H1 (cell line): ENCODE data around the gene DHPS. TPM values are rescaled to one million over a fixed set of nuclear protein-coding genes. Genes with fewer than 3 reads are reported as not detected.

Experiments used
- CTCF ChIA-PET: fragments of 300-600 bp; sonication (Branson Sonifier 250); formaldehyde crosslinking; loops from one replicate; lab custom pipeline; 2021; ENCODE audit not compliant: partially characterized antibody; lab: Charles Lee
- POLR2A ChIA-PET: fragments of 300-600 bp; sonication (Branson Sonifier 250); formaldehyde crosslinking; loops from one replicate; lab custom pipeline; 2021; ENCODE audit warnings: inconsistent platforms; ENCODE audit not compliant: partially characterized antibody; lab: Charles Lee
- DNase-seq, 2 experiments: peaks; one replicate each; pipeline versions ENCODE4 v3.0.0 to v3.0.0-alpha.2; 2010 to 2022; ENCODE audit warnings: low spot score in 2 of 2, low read depth in 1 of 2, mixed read lengths in 1 of 2
- FAIRE-seq: peaks from 2 replicates; lab custom pipeline; 2011; peaks lifted over from hg19 to GRCh38; lab: Jason Lieb, UNC
- H2AFZ ChIP-seq: 2 replicates; pipeline ENCODE4 v1.8.1; 2012; ENCODE audit warnings: low read length, inconsistent platforms
- H2AK5ac ChIP-seq: 2 replicates; pipeline ENCODE4 v1.6.1; 2013; ENCODE audit warnings: low read depth, low read length
- H2BK120ac ChIP-seq: replicated peaks from 2 replicates; pipeline ENCODE3; 2013; ENCODE audit warnings: low read depth, low read length, inconsistent platforms
- H2BK12ac ChIP-seq: 2 replicates; pipeline ENCODE4 v1.6.1; 2013; ENCODE audit warnings: low read depth, low read length
- H2BK15ac ChIP-seq: 2 replicates; pipeline ENCODE4 v1.6.1; 2013; ENCODE audit warnings: low read length
- H2BK20ac ChIP-seq: 2 replicates; pipeline ENCODE4 v1.6.1; 2013; ENCODE audit warnings: low read length
- H2BK5ac ChIP-seq: 2 replicates; pipeline ENCODE4 v1.6.1; 2013; ENCODE audit warnings: low read depth, low read length
- H3K14ac ChIP-seq: 2 replicates; pipeline ENCODE4 v1.6.1; 2013; ENCODE audit warnings: inconsistent platforms; ENCODE audit not compliant: insufficient read length
- H3K18ac ChIP-seq: 2 replicates; pipeline ENCODE4 v1.6.1; 2013; ENCODE audit warnings: low read length; ENCODE audit errors: extremely low read depth
- H3K23ac ChIP-seq: 2 replicates; pipeline ENCODE4 v1.6.1; 2013; ENCODE audit warnings: inconsistent platforms; ENCODE audit not compliant: insufficient read length
- H3K23me2 ChIP-seq: 2 replicates; pipeline ENCODE4 v1.6.1; 2013; ENCODE audit warnings: low read depth, low read length
- H3K27ac ChIP-seq: 2 replicates; pipeline ENCODE4 v1.6.1; 2011; ENCODE audit warnings: low read depth, low read length, inconsistent platforms
- H3K27me3 ChIP-seq, 4 experiments: replicated peaks in 1 of 4; 1 replicate in 1 of 4; 2 replicates in 3 of 4; pipeline versions ENCODE4 v1.6.1 to v1.8.1; 2011 to 2013; ENCODE audit warnings: low read length in 3 of 4, mild to moderate bottlenecking in 3 of 4, inconsistent platforms in 2 of 4, mixed read lengths in 2 of 4, moderate library complexity in 1 of 4; ENCODE audit not compliant: control insufficient read depth in 3 of 4, insufficient read depth in 3 of 4; ENCODE audit errors: extremely low read depth in 1 of 4
- H3K36me3 ChIP-seq, 4 experiments: 2 replicates each; pipeline versions ENCODE4 v1.6.1 to v1.8.1; 2011 to 2013; ENCODE audit warnings: mild to moderate bottlenecking in 4 of 4, low read length in 3 of 4, moderate library complexity in 2 of 4, control low read depth in 1 of 4, inconsistent platforms in 1 of 4; ENCODE audit not compliant: insufficient read depth in 4 of 4, control insufficient read depth in 2 of 4
- H3K4ac ChIP-seq: replicated peaks from 2 replicates; pipeline ENCODE3; 2013; ENCODE audit warnings: low read length, low read depth, mixed read lengths, inconsistent platforms; ENCODE audit not compliant: insufficient read length
- H3K4me1 ChIP-seq, 4 experiments: replicated peaks in 1 of 4; 1 replicate in 1 of 4; 2 replicates in 3 of 4; pipeline versions ENCODE4 v1.6.1 to v1.8.1; 2011 to 2013; ENCODE audit warnings: low read length in 3 of 4, inconsistent platforms in 2 of 4, mixed read lengths in 1 of 4; ENCODE audit not compliant: insufficient read depth in 4 of 4, control insufficient read depth in 3 of 4
- H3K4me2 ChIP-seq, 2 experiments: 2 replicates each; pipeline versions ENCODE4 v1.6.1 to v1.8.1; 2011 to 2013; ENCODE audit warnings: low read depth in 2 of 2, low read length in 2 of 2, control low read depth in 1 of 2, inconsistent platforms in 1 of 2, mild to moderate bottlenecking in 1 of 2; ENCODE audit not compliant: insufficient read depth in 1 of 2
- H3K4me3 ChIP-seq, 4 experiments: fragments of 200-600, 300-600 bp in 1 of 4; sonication (generic), shearing (Covaris generic), sonication (Bioruptor Twin) in 1 of 4; 2 replicates each; pipeline versions ENCODE4 v1.5.1 to v1.8.1; 2011 to 2016; ENCODE audit warnings: low read length in 4 of 4, low read depth in 3 of 4, control low read depth in 2 of 4, inconsistent platforms in 2 of 4, mild to moderate bottlenecking in 2 of 4, mixed read lengths in 1 of 4, moderate library complexity in 1 of 4; ENCODE audit not compliant: insufficient read depth in 2 of 4; ENCODE audit errors: extremely low read depth in 1 of 4
- H3K56ac ChIP-seq: replicated peaks from 2 replicates; pipeline ENCODE3; 2013; ENCODE audit warnings: low read depth, mild to moderate bottlenecking, mixed read lengths, low read length, inconsistent platforms; ENCODE audit not compliant: insufficient read length
- H3K79me1 ChIP-seq: 2 replicates; pipeline ENCODE4 v1.6.1; 2013; ENCODE audit warnings: low read depth, low read length, control low read depth
- H3K79me2 ChIP-seq, 2 experiments: 2 replicates each; pipeline versions ENCODE4 v1.6.1 to v1.8.1; 2012 to 2013; ENCODE audit warnings: low read length in 2 of 2, mild to moderate bottlenecking in 2 of 2, inconsistent platforms in 1 of 2; ENCODE audit not compliant: insufficient read depth in 2 of 2, control insufficient read depth in 1 of 2
- H3K9ac ChIP-seq, 4 experiments: replicated peaks in 1 of 4; 1 replicate in 1 of 4; 2 replicates in 3 of 4; pipeline versions ENCODE4 v1.6.1 to v1.8.1; 2011 to 2013; ENCODE audit warnings: low read depth in 3 of 4, low read length in 3 of 4, control low read depth in 2 of 4, mild to moderate bottlenecking in 2 of 4, moderate library complexity in 2 of 4, inconsistent platforms in 1 of 4; ENCODE audit errors: extremely low read depth in 1 of 4
- H3K9me3 ChIP-seq, 2 experiments: 2 replicates each; pipeline versions ENCODE4 v1.6.1 to v1.8.1; 2012 to 2013; ENCODE audit warnings: mild to moderate bottlenecking in 2 of 2, moderate library complexity in 2 of 2, control low read depth in 1 of 2, inconsistent platforms in 1 of 2, low read depth in 1 of 2, low read length in 1 of 2, mixed read lengths in 1 of 2; ENCODE audit not compliant: insufficient read depth in 2 of 2
- H4K20me1 ChIP-seq, 2 experiments: replicated peaks in 1 of 2; 2 replicates each; pipeline versions ENCODE3 to v1.8.1; 2011 to 2013; ENCODE audit warnings: inconsistent platforms in 2 of 2, low read length in 2 of 2, mild to moderate bottlenecking in 1 of 2; ENCODE audit not compliant: insufficient read depth in 2 of 2, control insufficient read depth in 1 of 2
- H4K5ac ChIP-seq: 2 replicates; pipeline ENCODE4 v1.6.1; 2013; ENCODE audit warnings: low read length, low read depth, mixed read lengths, inconsistent platforms; ENCODE audit not compliant: insufficient read length
- H4K8ac ChIP-seq: 2 replicates; pipeline ENCODE4 v1.8.0; 2013; ENCODE audit warnings: mild to moderate bottlenecking, moderate library complexity, low read length, inconsistent platforms; ENCODE audit not compliant: insufficient read depth; ENCODE audit errors: extremely low read depth
- H4K91ac ChIP-seq: replicated peaks from 2 replicates; pipeline ENCODE3; 2013; ENCODE audit warnings: low read length, mixed read lengths, inconsistent platforms; ENCODE audit not compliant: insufficient read length
- BCL11A ChIP-seq, 2 experiments: IDR thresholded peaks; one replicate each; pipeline ENCODE4 v1.6.1; 2011; ENCODE audit warnings: low read depth in 2 of 2, low read length in 2 of 2, mild to moderate bottlenecking in 2 of 2
- EZH2 ChIP-seq: fragments of 200-600 bp; sonication (generic); IDR thresholded peaks from 2 replicates; pipeline ENCODE4 v1.7.1; 2012; ENCODE audit warnings: low read depth, mild to moderate bottlenecking, moderate library complexity, low read length, inconsistent platforms; ENCODE audit not compliant: severe bottlenecking
- JUND ChIP-seq: IDR thresholded peaks from 2 replicates; pipeline ENCODE4 v1.6.1; 2011; ENCODE audit warnings: mild to moderate bottlenecking, improper control_type of control experiment, low read length
- PHF8 ChIP-seq: fragments of 200-600 bp; sonication (generic); conservative IDR thresholded peaks from 2 replicates; pipeline ENCODE4 v1.7.1; 2012; ENCODE audit warnings: low read depth, mild to moderate bottlenecking, inconsistent platforms, low read length, moderate library complexity
- POLR2A ChIP-seq, 2 experiments: IDR thresholded peaks; 1 replicate in 1 of 2; 2 replicates in 1 of 2; pipeline ENCODE4 v1.6.1; 2011; ENCODE audit warnings: low read depth in 2 of 2, low read length in 2 of 2, mild to moderate bottlenecking in 2 of 2; ENCODE audit errors: control extremely low read depth in 1 of 2
- POU5F1 ChIP-seq: IDR thresholded peaks from 2 replicates; pipeline ENCODE4 v1.6.1; 2011; ENCODE audit warnings: low read depth, mild to moderate bottlenecking, low read length, moderate library complexity
- RFX5 ChIP-seq: IDR thresholded peaks from 2 replicates; pipeline ENCODE4 v1.6.1; 2011; ENCODE audit warnings: low read depth, low read length, improper control_type of control experiment, borderline replicate concordance
- SIN3A ChIP-seq, 2 experiments: IDR thresholded peaks in 1 of 2; conservative IDR thresholded peaks in 1 of 2; 2 replicates each; pipeline ENCODE4 v1.6.1; 2011 to 2012; ENCODE audit warnings: low read length in 2 of 2, improper control_type of control experiment in 1 of 2, low read depth in 1 of 2, mild to moderate bottlenecking in 1 of 2
- SIX5 ChIP-seq: IDR thresholded peaks from 2 replicates; pipeline ENCODE4 v1.6.1; 2011; ENCODE audit warnings: mild to moderate bottlenecking, low read depth, low read length
- SUZ12 ChIP-seq: fragments of 200-600 bp; sonication (generic); IDR thresholded peaks from 2 replicates; pipeline ENCODE4 v1.6.1; 2012; ENCODE audit warnings: mild to moderate bottlenecking, inconsistent platforms, low read length, moderate library complexity, mixed read lengths
- WGBS, 2 experiments: shearing (Covaris generic) in 1 of 2; methylation state at CpG; one replicate each; pipeline versions ENCODE4 v1.1.6 to v1.1.7; 2013 to 2015; ENCODE audit warnings: low lambda C conversion rate in 2 of 2, mixed read lengths in 2 of 2, inconsistent platforms in 1 of 2, low coverage in 1 of 2, missing lambda C conversion rate in 1 of 2; ENCODE audit not compliant: insufficient replicate concordance in 2 of 2, insufficient coverage in 1 of 2, insufficient read length in 1 of 2; ENCODE audit errors: extremely low coverage in 1 of 2, missing lambda C conversion rate in 1 of 2; 5-methylcytosine and 5-hydroxymethylcytosine counted together
- polyA plus RNA-seq, 7 experiments: library from polyadenylated mRNA; depleted of rRNA in 3 of 7; stranded (reverse) in 5 of 7; unstranded in 2 of 7; fragments of >200 nt in 5 of 7; fragments of 200-250 nt in 2 of 7; gene quantifications; 1 replicate in 5 of 7; 2 replicates in 1 of 7; 4 replicates in 1 of 7; pipeline versions ENCODE4 v1.2.1 to v1.2.3, GENCODE V29; 2011 to 2013; ENCODE audit warnings: missing spikeins in 2 of 7, mixed read lengths in 2 of 7
- total RNA-seq: library from RNA; stranded (reverse); fragmentation: NEBNext Ultra II Directional; extraction: Animal tissue kit (Norgen Biotek cat#: 25700); gene quantifications from 2 replicates; pipeline ENCODE4 v1.2.1, GENCODE V29; 2021

DHPS gene
- total and polyA plus RNA-seq, 2 of the 8 experiments (the other 6 are each of a cell fraction or from before 2014, with no cell fraction given): 86.6 to 99.6 TPM

DNA sequence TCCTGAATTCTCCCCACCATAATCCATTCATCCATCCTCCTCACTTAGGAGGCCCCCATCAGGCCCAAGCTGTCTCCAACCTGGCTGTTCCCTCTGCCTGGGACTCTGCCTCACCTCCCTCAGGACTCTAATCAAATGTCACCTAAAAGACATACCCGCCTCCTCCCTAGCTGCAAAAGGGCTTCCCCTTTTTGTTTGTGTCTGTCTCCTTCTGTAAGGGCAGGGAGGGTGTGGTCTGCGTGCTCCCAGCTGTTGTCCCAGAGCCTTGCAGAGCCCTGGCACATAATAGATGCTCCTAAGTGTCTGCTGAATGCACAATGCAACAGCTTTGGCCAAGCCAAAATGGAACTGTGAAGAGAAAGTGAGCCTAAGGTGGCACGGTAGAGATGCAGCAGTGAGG is 48.4 kb upstream of the DHPS start:
- H4K20me1 ChIP-seq: peaks cover 14 to 20% of the 10 kb centered on the region in 2 experiments
- 92% methylated on average over 3 of the region's 3 CpGs; no CpG with 5 or more reads in 1 of the 2 experiments for WGBS, 2 experiments
- CTCF ChIA-PET: interaction anchor here (0.6 to 2.2 kb wide), 4 partner anchors 30 to 964 kb away, joined by 3 to 10 read pairs (median 6); no protein-coding TSS in a partner anchor

More for the DNA sequence above, 48.4 kb upstream of the DHPS start:
- TF ChIP-seq JUND (no peak), POLR2A (IDR thresholded peaks at IDR 0.05; ENCODE audit: control extremely low read depth in 1 of 2, low read depth in 2 of 2, low read length in 2 of 2) (no peak), PHF8 (no peak), SIN3A (conservative IDR thresholded peaks at IDR 0.05 in 1 of 2, IDR thresholded peaks at IDR 0.05 in 1 of 2; ENCODE audit: low read depth in 1 of 2, low read length in 2 of 2) (no peak), BCL11A (IDR thresholded peaks at IDR 0.05; ENCODE audit: low read depth in 2 of 2, low read length in 2 of 2) (no peak), EZH2 (no peak), SUZ12 (no peak), POU5F1 (no peak), RFX5 (no peak), SIX5 (no peak)
- H3K79me1 ChIP-seq: peaks cover 5% of the 10 kb centered on the region; the same call in 1 of the 2 replicates
- no peak overlapping the region for H3K23ac ChIP-seq
- H4K91ac ChIP-seq: no peak overlapping the region
- no peak overlapping the region for H3K18ac ChIP-seq
- H4K8ac ChIP-seq: no peak overlapping the region
- no peak overlapping the region for H2BK5ac ChIP-seq
- POLR2A ChIA-PET: interaction anchor here (1.2 to 14.0 kb wide), 5 partner anchors 11 to 426 kb away, joined by 3 to 258 read pairs (median 7); partner anchors contain the start of gene TNPO2
- H3K4me3 ChIP-seq: no peak overlapping the region
- peaks cover 8% of the 10 kb centered on the region for H3K23me2 ChIP-seq
- no peak overlapping the region for H4K5ac ChIP-seq
- no peak overlapping the region for H3K4me2 ChIP-seq
- H2AFZ ChIP-seq: no peak overlapping the region
- DNase-seq (no peak), FAIRE-seq (no peak)
- peaks cover 26 to 39% of the 10 kb centered on the region in 2 experiments for H3K79me2 ChIP-seq
- H3K4ac ChIP-seq: no peak overlapping the region
- no peak overlapping the region for H2AK5ac ChIP-seq
- H3K14ac ChIP-seq: no peak overlapping the region
- peaks cover 0 to 6% (median 4%) of the 10 kb centered on the region in 4 experiments; a peak in 5 of 7 replicates for H3K4me1 ChIP-seq
- H2BK12ac ChIP-seq: no peak overlapping the region
- no peak overlapping the region for H2BK120ac ChIP-seq
- H2BK20ac ChIP-seq: no peak overlapping the region
- no peaks in the 10 kb centered on the region for H3K27me3 ChIP-seq
- no peak overlapping the region for H2BK15ac ChIP-seq
- H3K9ac ChIP-seq: no peak overlapping the region
- H3K27ac ChIP-seq: no peak overlapping the region
- H3K36me3 ChIP-seq: peaks cover 10 to 31% (median 15%) of the 10 kb centered on the region in 4 experiments
- no peak overlapping the region for H3K56ac ChIP-seq
- no peaks in the 10 kb centered on the region for H3K9me3 ChIP-seq
